Panc1 (cell line): ENCODE results near the gene KIF26B. TPM values are rescaled to one million over a fixed set of nuclear protein-coding genes. Genes with fewer than 3 reads are reported as not detected.

ENCODE experiments used
- ATAC-seq: fragments of 200-7000 bp; cut with Tn5 transposase; 2 replicates; pipeline ENCODE4 v1.9.1; 2020; ENCODE audit warnings: mild to moderate bottlenecking, moderate library complexity
- BruUV-seq: library from RNA; stranded (reverse); fragments of 400-500 nt; replicated peaks from 2 replicates; lab custom pipeline; 2021; lab: Mats Ljungman, UMichigan
- CTCF ChIA-PET: fragments of 300-600 bp; sonication (Branson Sonifier 250); formaldehyde crosslinking; loops from one replicate; lab custom pipeline; 2022; ENCODE audit warnings: antibody characterized with exemption; lab: Charles Lee
- POLR2A ChIA-PET: fragments of 300-600 bp; sonication (Branson Sonifier 250); formaldehyde crosslinking; loops from one replicate; lab custom pipeline; 2022; ENCODE audit warnings: antibody characterized with exemption; lab: Charles Lee
- DNase-seq: peaks from one replicate; pipeline ENCODE4 v3.0.0-alpha.2; 2010; ENCODE audit warnings: low read depth, low spot score
- H3K27ac ChIP-seq: 2 replicates; pipeline ENCODE4 v1.5.1; 2011; ENCODE audit warnings: mild to moderate bottlenecking, low read length, inconsistent platforms
- H3K27me3 ChIP-seq: fragments of 200-500 bp; sonication (Bioruptor generic); 2 replicates; pipeline ENCODE4 v1.6.0; 2014; ENCODE audit warnings: low read length, inconsistent platforms; ENCODE audit not compliant: control insufficient read depth, insufficient read depth
- H3K36me3 ChIP-seq: fragments of 200-500 bp; sonication (Bioruptor generic); 2 replicates; pipeline ENCODE4 v1.5.1; 2014; ENCODE audit warnings: inconsistent platforms, mild to moderate bottlenecking, low read length, moderate library complexity; ENCODE audit not compliant: control insufficient read depth, insufficient read depth
- H3K4me1 ChIP-seq: 2 replicates; pipeline ENCODE4 v1.5.1; 2011; ENCODE audit warnings: inconsistent platforms, mild to moderate bottlenecking, low read length, moderate library complexity; ENCODE audit not compliant: control insufficient read depth, insufficient read depth
- H3K4me3 ChIP-seq, 2 experiments: 2 replicates each; pipeline ENCODE4 v1.5.1; 2011 to 2012; ENCODE audit warnings: low read depth in 2 of 2, low read length in 2 of 2, mild to moderate bottlenecking in 2 of 2, inconsistent platforms in 1 of 2, moderate library complexity in 1 of 2
- H3K9me3 ChIP-seq: fragments of 200-500 bp; sonication (Bioruptor generic); 2 replicates; pipeline ENCODE4 v1.5.1; 2014; ENCODE audit warnings: low read depth, mild to moderate bottlenecking, inconsistent platforms, low read length, moderate library complexity; ENCODE audit not compliant: control insufficient read depth, insufficient read depth
- CTCF ChIP-seq: fragments of 450-650 bp; IDR thresholded peaks from 2 replicates; pipeline ENCODE4 v1.5.1; 2017; ENCODE audit warnings: mild to moderate bottlenecking
- POLR2AphosphoS5 ChIP-seq: IDR thresholded peaks from 2 replicates; pipeline ENCODE4 v1.6.1; 2012; ENCODE audit warnings: mild to moderate bottlenecking, low read depth, low read length, moderate library complexity
- REST ChIP-seq, 2 experiments: IDR thresholded peaks; 2 replicates each; pipeline ENCODE4 v1.6.1; 2011 to 2012; ENCODE audit warnings: low read depth in 2 of 2, control low read depth in 1 of 2, low read length in 1 of 2, mild to moderate bottlenecking in 1 of 2, moderate library complexity in 1 of 2; ENCODE audit not compliant: insufficient read depth in 1 of 2
- SIN3A ChIP-seq: IDR thresholded peaks from 2 replicates; pipeline ENCODE4 v1.6.1; 2012; ENCODE audit warnings: low read depth, mild to moderate bottlenecking, low read length, moderate library complexity, borderline replicate concordance; ENCODE audit not compliant: insufficient read depth
- TCF7L2 ChIP-seq: IDR thresholded peaks from 2 replicates; pipeline ENCODE4 v1.6.1; 2011; ENCODE audit warnings: mild to moderate bottlenecking, low read depth, low read length, inconsistent platforms
- in situ Hi-C: cut with HindIII; loops from 2 replicates; pipeline ENCODE4 v1.10.0; 2016; ENCODE audit warnings: low sequenced_read_pairs, low pct_unique_long_range_greater_than_20kb
- intact Hi-C: fragments of 100-400 bp; cut with micrococcal nuclease; formaldehyde crosslinking; loops from one replicate; pipeline ENCODE4 v1.10.0; 2022; ENCODE audit not compliant: unreplicated experiment
- total RNA-seq: library from RNA; stranded (reverse); gene quantifications from one replicate; pipeline ENCODE4 v1.2.1, GENCODE V29; 2021; ENCODE audit not compliant: unreplicated experiment

Gene KIF26B
- total RNA-seq, 1 experiment from 2014 or later = 0.33 TPM

- Histone ChIP-seq H3K4me1 (no peaks in the 10 kb centered on the region), H3K4me3 (no peak overlapping the region), H3K9me3 (no peaks in the 10 kb centered on the region), H3K27me3 (no peaks in the 10 kb centered on the region), H3K27ac (no peak overlapping the region), H3K36me3 (no peaks in the 10 kb centered on the region)
- BruUV-seq = no TSS peak
- ATAC-seq = peak; percentile 56; the same call in 1 of the 2 replicates
- no peak for DNase-seq
- TF ChIP-seq TCF7L2 = no peak
- TF ChIP-seq POLR2AphosphoS5 = no peak
- TF ChIP-seq REST (IDR thresholded peaks at IDR 0.05; ENCODE audit: insufficient read depth in 1 of 2, low read depth in 2 of 2, low read length in 1 of 2) = no peak
- TF ChIP-seq SIN3A = no peak
- ChIA-PET POLR2A (no interaction called here), CTCF (no interaction called here)
- intact Hi-C loops = no loop called here
- in situ Hi-C loops = no loop called here
Observed at GRCh38 chr1:245241526-245242130, 86.8 kb downstream of the KIF26B start.

GRCh38 chr1:245242989-245243388 is 88.2 kb downstream of the KIF26B start:
- BruUV-seq = no TSS peak
- intact Hi-C loops = no loop called here
- no peak overlapping the region for H3K27ac ChIP-seq
- no peaks in the 10 kb centered on the region for H3K27me3 ChIP-seq
- TF ChIP-seq SIN3A (no peak), TCF7L2 (no peak), REST (IDR thresholded peaks at IDR 0.05; ENCODE audit: insufficient read depth in 1 of 2, low read depth in 2 of 2, low read length in 1 of 2) (no peak), CTCF (no peak), POLR2AphosphoS5 (no peak)
- H3K4me1 ChIP-seq = no peaks in the 10 kb centered on the region
- in situ Hi-C loops = no loop called here
- no peaks in the 10 kb centered on the region for H3K36me3 ChIP-seq
- H3K9me3 ChIP-seq = no peaks in the 10 kb centered on the region
- no peak overlapping the region for H3K4me3 ChIP-seq
- POLR2A ChIA-PET = no interaction called here
- DNase-seq = no peak
- CTCF ChIA-PET = no interaction called here
- ATAC-seq = no peak
